OCI-LY3 (cell line): Measurements from ENCODE around the gene PEX6.

Source experiments
- H2AFZ ChIP-seq: fragments of 200-600, 300-600 bp; shearing (Covaris generic); 2 replicates; pipeline ENCODE4 v1.6.0; 2014; ENCODE audit warnings: antibody characterized with exemption, low read depth, low read length
- H3K27ac ChIP-seq: fragments of 200-600, 300-600 bp; sonication (generic); 2 replicates; pipeline ENCODE4 v1.5.1; 2014; ENCODE audit warnings: mild to moderate bottlenecking, low read length, moderate library complexity, mixed read lengths
- H3K27me3 ChIP-seq: fragments of 200-600, 300-600 bp; sonication (generic); 2 replicates; pipeline ENCODE4 v1.6.1; 2014; ENCODE audit warnings: low read depth, low read length, mixed read lengths
- H3K36me3 ChIP-seq: fragments of 200-600, 300-600 bp; sonication (generic); replicated peaks from 2 replicates; pipeline ENCODE3; 2014; ENCODE audit warnings: low read depth, low read length, mixed read lengths
- H3K4me1 ChIP-seq: fragments of 300-600, 200-600 bp; sonication (generic); 2 replicates; pipeline ENCODE4 v1.6.1; 2014; ENCODE audit warnings: low read length, mixed read lengths
- H3K4me2 ChIP-seq: fragments of 200-600, 300-600 bp; sonication (generic); 2 replicates; pipeline ENCODE4 v1.6.1; 2014; ENCODE audit warnings: low read length, mixed read lengths
- H3K4me3 ChIP-seq: fragments of 300-600, 200-600 bp; sonication (generic); 2 replicates; pipeline ENCODE4 v1.5.1; 2014; ENCODE audit warnings: antibody characterized with exemption, mild to moderate bottlenecking, low read length, moderate library complexity
- H3K79me2 ChIP-seq: fragments of 300-600, 200-600 bp; shearing (Covaris generic); 2 replicates; pipeline ENCODE4 v1.6.1; 2014; ENCODE audit warnings: mild to moderate bottlenecking, low read length, mixed read lengths
- H3K9ac ChIP-seq: fragments of 300-600, 200-600 bp; shearing (Covaris generic); 2 replicates; pipeline ENCODE4 v1.6.0; 2014; ENCODE audit warnings: mild to moderate bottlenecking, low read length, moderate library complexity
- H3K9me3 ChIP-seq: fragments of 200-600, 300-600 bp; shearing (Covaris generic); 2 replicates; pipeline ENCODE4 v1.6.1; 2014; ENCODE audit warnings: low read length, mixed read lengths; ENCODE audit not compliant: insufficient read depth
- H4K20me1 ChIP-seq: fragments of 200-600, 300-600 bp; sonication (generic); 2 replicates; pipeline ENCODE4 v1.6.1; 2016; ENCODE audit warnings: low read length, mixed read lengths; ENCODE audit not compliant: insufficient read depth
- CTCF ChIP-seq: fragments of 200-600, 300-600 bp; sonication (generic); IDR thresholded peaks from 2 replicates; pipeline ENCODE4 v1.5.1; 2014; ENCODE audit warnings: antibody characterized with exemption, low read length, low read depth
- EZH2phosphoT487 ChIP-seq: fragments of 200-600 bp; shearing (Covaris generic); IDR thresholded peaks from 2 replicates; pipeline ENCODE4 v1.6.1; 2018; ENCODE audit warnings: antibody characterized with exemption, mixed run types, low read depth

The PEX6 gene

GRCh38 chr6:42940493-42941045 is 38.4 kb downstream of the PEX6 start:
- H3K79me2 ChIP-seq, result peaks cover 39% of the 10 kb centered on the region
- H3K9ac ChIP-seq, result no peak overlapping the region
- H3K4me2 ChIP-seq, result no peak overlapping the region
- TF ChIP-seq EZH2phosphoT487 (no peak), CTCF (no peak)
- no peak overlapping the region for H3K27ac ChIP-seq
- peaks cover 11% of the 10 kb centered on the region for H3K4me1 ChIP-seq
- H4K20me1 ChIP-seq, result peaks cover 43% of the 10 kb centered on the region
- no peak overlapping the region for H2AFZ ChIP-seq
- no peaks in the 10 kb centered on the region for H3K27me3 ChIP-seq
- H3K36me3 ChIP-seq, result peaks cover 72% of the 10 kb centered on the region
- H3K9me3 ChIP-seq, result no peaks in the 10 kb centered on the region
- H3K4me3 ChIP-seq, result no peak overlapping the region

GRCh38 chr6:42939810-42940167 is 39.2 kb downstream of the PEX6 start:
- Histone ChIP-seq H3K4me1 (peaks cover 19% of the 10 kb centered on the region), H3K27me3 (no peaks in the 10 kb centered on the region), H3K27ac (no peak overlapping the region), H3K9ac (no peak overlapping the region), H3K4me3 (no peak overlapping the region), H3K4me2 (no peak overlapping the region), H3K36me3 (peaks cover 74% of the 10 kb centered on the region), H3K9me3 (no peaks in the 10 kb centered on the region), H3K79me2 (peaks cover 46% of the 10 kb centered on the region), H4K20me1 (peaks cover 47% of the 10 kb centered on the region), H2AFZ (no peak overlapping the region)
- TF ChIP-seq CTCF, result no peak

- Histone ChIP-seq H3K4me1 (peaks cover 25% of the 10 kb centered on the region), H3K27ac (no peak overlapping the region), H2AFZ (no peak overlapping the region), H3K9ac (no peak overlapping the region), H3K27me3 (no peaks in the 10 kb centered on the region), H3K36me3 (peaks cover 79% of the 10 kb centered on the region), H3K9me3 (no peaks in the 10 kb centered on the region), H3K79me2 (peaks cover 52% of the 10 kb centered on the region), H3K4me2 (no peak overlapping the region), H3K4me3 (no peak overlapping the region), H4K20me1 (peaks cover 53% of the 10 kb centered on the region)
- TF ChIP-seq EZH2phosphoT487, result no peak
- TF ChIP-seq CTCF, result no peak
Observed at GRCh38 chr6:42938987-42939809, 39.8 kb downstream of the PEX6 start.

- Histone ChIP-seq H3K27me3 (no peaks in the 10 kb centered on the region), H4K20me1 (peaks cover 61% of the 10 kb centered on the region), H3K9me3 (no peaks in the 10 kb centered on the region), H2AFZ (no peak overlapping the region), H3K4me2 (no peak overlapping the region), H3K9ac (no peak overlapping the region), H3K4me3 (no peak overlapping the region), H3K4me1 (peaks cover 33% of the 10 kb centered on the region), H3K36me3 (peaks cover 79% of the 10 kb centered on the region), H3K27ac (no peak overlapping the region), H3K79me2 (peaks cover 60% of the 10 kb centered on the region)
- TF ChIP-seq CTCF (no peak), EZH2phosphoT487 (no peak)
Observed at GRCh38 chr6:42938428-42938796, 40.6 kb downstream of the PEX6 start.
